ENCODE results near the gene GSK3A. TPM values are rescaled to one million over a fixed set of nuclear protein-coding genes. Genes with fewer than 3 reads are reported as not detected.

GSK3A gene
- total RNA-seq, 2 experiments from 2014 or later: 30.5 to 31.7 TPM

DNA sequence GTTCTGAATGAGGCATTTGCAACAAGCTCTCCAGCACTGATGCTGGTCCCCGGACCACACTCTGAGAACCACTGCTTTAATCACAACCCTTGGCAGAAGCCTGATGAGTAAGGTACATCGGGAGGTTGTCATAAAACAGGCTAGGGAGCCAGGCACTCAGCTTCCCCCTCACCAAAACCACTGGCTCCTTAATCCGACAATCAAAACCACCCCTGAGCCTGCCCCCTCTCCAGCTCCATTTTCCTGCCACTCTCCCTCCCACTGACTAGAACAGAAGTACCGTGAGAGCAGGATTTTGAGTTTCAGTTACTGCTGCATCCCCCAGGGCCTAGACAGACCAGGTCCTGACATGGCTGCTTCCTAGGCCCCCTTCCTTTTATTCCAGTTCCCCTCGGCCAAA lies 7.2 kb downstream of the GSK3A start:
- Mint-ChIP-seq H3K9me3 (no peaks in the 10 kb centered on the region), H3K27me3 (no peaks in the 10 kb centered on the region), H3K4me1 (ENCODE audit: low read depth) (peaks cover 25% of the 10 kb centered on the region), H3K4me3 (no peak overlapping the region), H3K36me3 (ENCODE audit: low read depth) (peaks cover 55% of the 10 kb centered on the region), H3K27ac (no peak overlapping the region)
- ChIA-PET CTCF (interaction anchor here (1.2 to 1.7 kb wide), 5 partner anchors 15 to 126 kb away, joined by 3 to 4 read pairs (median 3); no protein-coding TSS in a partner anchor), POLR2A (interaction anchor here (1.3 to 16.1 kb wide), 2 partner anchors 9 to 12 kb away, joined by 4 to 195 read pairs; partner anchors contain the start of genes DEDD2 and ZNF526)
- DNase-seq: no peak
- ATAC-seq: no peak
- no peak for TF ChIP-seq CTCF (IDR thresholded peaks at IDR 0.05)
- intact Hi-C loops (cut with micrococcal nuclease): no loop called here

- H3K27ac Mint-ChIP-seq: no peak overlapping the region
- CTCF ChIA-PET: interaction anchor here (0.8 to 1.7 kb wide), 7 partner anchors 14 to 126 kb away, joined by 3 to 4 read pairs (median 3); partner anchors contain the start of gene POU2F2
Measured at GRCh38 chr19:42234364-42234763, 8.0 kb downstream of the GSK3A start.

DNA sequence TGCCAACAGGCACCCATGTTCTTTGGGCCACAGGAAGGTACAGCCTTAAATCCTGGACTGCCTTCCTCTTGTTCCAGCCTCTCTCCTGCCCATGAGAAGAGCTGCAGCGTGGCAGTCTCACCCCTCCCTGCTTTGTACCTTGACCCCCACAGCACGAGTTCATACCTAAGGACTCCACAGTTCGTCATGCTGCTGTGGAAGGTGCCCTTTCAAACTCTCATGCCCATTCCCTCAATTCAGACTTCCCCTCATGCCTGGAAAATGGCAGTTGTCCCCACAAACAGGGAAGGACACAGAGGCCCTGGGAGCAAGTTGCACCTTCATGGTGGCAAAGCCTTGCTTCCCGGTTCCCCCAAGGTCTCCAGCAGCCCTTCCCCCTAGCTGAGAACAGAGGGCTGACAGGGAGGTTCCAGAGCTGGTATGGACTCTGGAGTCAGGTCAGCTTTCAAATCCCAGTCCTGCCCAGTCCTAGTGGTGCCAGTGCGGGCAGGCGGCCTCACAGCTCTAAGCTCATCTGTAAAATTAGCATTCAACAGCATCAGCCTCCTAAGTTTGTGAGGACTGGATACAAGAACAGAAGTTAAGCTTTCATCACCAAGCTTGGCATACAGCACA lies 8.6 kb downstream of the GSK3A start:
- CTCF ChIA-PET: interaction anchor here (0.7 to 1.7 kb wide), 6 partner anchors 13 to 125 kb away, joined by 3 to 4 read pairs (median 3); partner anchors contain the start of gene POU2F2
- intact Hi-C loops (cut with micrococcal nuclease): no loop called here
- ATAC-seq (no peak), DNase-seq (no peak)
- TF ChIP-seq CTCF (IDR thresholded peaks at IDR 0.05): no peak
- POLR2A ChIA-PET: interaction anchor here (1.2 to 16.1 kb wide), 5 partner anchors 8 to 46 kb away, joined by 3 to 195 read pairs (median 4); partner anchors contain the start of genes DEDD2, GSK3A and ZNF526
- peaks cover 20% of the 10 kb centered on the region for H3K4me1 Mint-ChIP-seq (ENCODE audit: low read depth)
- no peaks in the 10 kb centered on the region for H3K27me3 Mint-ChIP-seq
- no peak overlapping the region for H3K4me3 Mint-ChIP-seq
- no peaks in the 10 kb centered on the region for H3K9me3 Mint-ChIP-seq
- peaks cover 52% of the 10 kb centered on the region for H3K36me3 Mint-ChIP-seq (ENCODE audit: low read depth)
- H3K27ac Mint-ChIP-seq: peak overlapping the region; percentile 21

More at GRCh38 chr19:42234364-42234763, 8.0 kb downstream of the GSK3A start:
- Mint-ChIP-seq H3K4me1 (ENCODE audit: low read depth) (peaks cover 20% of the 10 kb centered on the region), H3K9me3 (no peaks in the 10 kb centered on the region), H3K4me3 (no peak overlapping the region), H3K36me3 (ENCODE audit: low read depth) (peaks cover 52% of the 10 kb centered on the region), H3K27me3 (no peaks in the 10 kb centered on the region)
- ATAC-seq: no peak
- intact Hi-C loops (cut with micrococcal nuclease): no loop called here
- no peak for DNase-seq
- TF ChIP-seq CTCF (IDR thresholded peaks at IDR 0.05): no peak
- POLR2A ChIA-PET: interaction anchor here (1.2 to 16.1 kb wide), 4 partner anchors 7 to 45 kb away, joined by 3 to 195 read pairs (median 8); partner anchors contain the start of genes DEDD2, GSK3A and ZNF526

DNA sequence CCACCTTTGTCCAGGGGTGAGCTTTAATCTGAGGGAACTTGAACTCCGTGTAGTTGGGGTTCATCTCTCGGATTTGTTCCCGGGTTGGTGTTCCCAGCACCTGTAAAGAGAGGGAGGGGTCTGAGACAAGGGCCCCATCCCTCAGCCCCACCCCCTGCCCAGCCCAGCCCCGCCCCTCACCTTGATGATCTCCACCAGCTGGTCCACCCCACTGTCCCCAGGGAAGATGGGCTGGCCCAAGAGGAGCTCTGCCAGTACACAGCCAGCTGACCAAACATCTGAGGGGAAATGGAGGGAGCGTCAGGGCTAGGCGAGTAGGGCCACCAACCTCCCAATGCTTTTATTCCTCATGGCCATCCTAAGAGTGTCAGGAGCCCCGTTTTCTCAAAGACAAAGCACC lies 9.3 kb downstream of the GSK3A start:
- no peak for ATAC-seq
- Mint-ChIP-seq H3K4me3 (no peak overlapping the region), H3K9me3 (no peaks in the 10 kb centered on the region), H3K27me3 (no peaks in the 10 kb centered on the region), H3K4me1 (ENCODE audit: low read depth) (peaks cover 24% of the 10 kb centered on the region), H3K36me3 (ENCODE audit: low read depth) (peaks cover 53% of the 10 kb centered on the region), H3K27ac (no peak overlapping the region)
- ChIA-PET CTCF (interaction anchor here (1.2 kb wide), 1 partner anchor 57 kb away, joined by 3 read pairs; no protein-coding TSS in a partner anchor), POLR2A (interaction anchor here (1.2 to 16.1 kb wide), 3 partner anchors 9 to 20 kb away, joined by 3 to 195 read pairs (median 13); partner anchors contain the start of genes DEDD2, GSK3A and ZNF526)
- no peak for TF ChIP-seq CTCF (IDR thresholded peaks at IDR 0.05)
- intact Hi-C loops (cut with micrococcal nuclease): no loop called here
- no peak for DNase-seq

- Mint-ChIP-seq H3K27me3 (no peaks in the 10 kb centered on the region), H3K4me1 (ENCODE audit: low read depth) (peaks cover 27% of the 10 kb centered on the region), H3K4me3 (no peak overlapping the region), H3K27ac (peak overlapping the region; percentile 40), H3K36me3 (ENCODE audit: low read depth) (peaks cover 53% of the 10 kb centered on the region), H3K9me3 (no peaks in the 10 kb centered on the region)
- no peak for ATAC-seq
- intact Hi-C loops (cut with micrococcal nuclease): no loop called here
- ChIA-PET CTCF (no interaction called here), POLR2A (interaction anchor here (2.8 to 16.1 kb wide), 2 partner anchors 9 kb away, joined by 13 to 195 read pairs; partner anchors contain the start of genes DEDD2, GSK3A and ZNF526)
- TF ChIP-seq CTCF (IDR thresholded peaks at IDR 0.05): no peak
- DNase-seq: no peak
Measured at GRCh38 chr19:42232435-42232834, 10.0 kb downstream of the GSK3A start.
